ENCODE data around the gene CD200R1.
"Not testable (repeated sequence)": the region's sequence is repeated elsewhere in the genome, so short reads cannot be mapped to it uniquely, and the experiment has no call there.

CD200R1 gene

DNA sequence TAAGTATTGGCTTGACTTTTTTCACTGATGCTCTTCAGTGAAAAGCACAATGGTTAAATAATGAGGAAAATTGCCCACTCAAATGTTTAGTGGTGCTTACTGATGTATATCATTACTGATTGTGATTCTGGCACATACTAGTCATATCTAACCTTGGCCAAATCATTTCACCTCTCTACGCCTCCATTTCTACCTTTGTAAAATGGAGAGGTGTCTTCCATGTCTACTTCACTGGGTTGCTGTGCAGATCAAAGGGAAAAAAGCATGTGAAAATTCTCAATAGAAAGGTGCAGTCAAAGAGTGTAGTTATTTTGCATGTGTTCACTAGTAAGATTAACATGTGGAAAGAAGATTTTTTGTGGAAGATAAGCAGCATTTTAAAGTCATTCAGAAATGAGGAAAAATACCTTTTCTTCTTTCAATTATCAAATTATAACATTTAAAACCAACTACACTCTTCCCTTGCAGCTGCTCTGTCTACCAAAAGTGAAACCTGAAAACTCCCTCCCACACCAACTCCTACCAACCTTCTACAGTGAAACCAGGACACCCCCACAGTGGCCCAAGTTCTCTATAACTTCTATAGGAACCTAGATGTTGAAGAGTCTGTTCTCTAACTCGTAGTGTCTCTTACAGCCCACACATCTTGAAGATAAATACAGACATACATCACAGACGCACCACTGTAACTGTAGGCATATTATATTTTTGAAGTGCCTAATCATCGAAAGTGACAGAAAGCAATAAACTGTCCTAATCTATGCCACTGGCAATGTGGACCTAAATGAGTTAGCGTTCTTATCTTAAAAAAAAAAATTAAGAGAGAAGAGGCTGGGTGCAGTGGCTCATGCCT, 1.4 kb downstream of the CD200R1 start:
- no peak for DNase-seq

DNA sequence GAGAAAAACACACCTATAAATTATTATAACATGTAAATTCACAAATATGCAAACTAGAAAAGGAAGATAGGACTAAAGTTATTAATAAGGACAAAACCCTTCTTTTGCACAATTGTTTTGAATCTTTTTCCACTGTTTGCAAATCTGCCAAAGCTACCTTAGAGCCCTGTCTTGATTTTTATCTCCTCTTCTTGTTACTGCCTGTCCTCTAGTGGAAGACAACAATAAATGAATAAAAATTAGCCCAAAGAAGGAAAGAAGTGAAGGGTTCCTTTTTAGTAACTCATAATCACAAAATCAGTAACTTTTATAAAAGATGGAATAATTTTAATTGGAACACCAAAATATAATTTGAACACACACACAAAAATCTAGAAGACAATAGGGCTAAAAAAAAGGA, 2.7 kb downstream of the CD200R1 start:
- DNase-seq, result no peak

DNA sequence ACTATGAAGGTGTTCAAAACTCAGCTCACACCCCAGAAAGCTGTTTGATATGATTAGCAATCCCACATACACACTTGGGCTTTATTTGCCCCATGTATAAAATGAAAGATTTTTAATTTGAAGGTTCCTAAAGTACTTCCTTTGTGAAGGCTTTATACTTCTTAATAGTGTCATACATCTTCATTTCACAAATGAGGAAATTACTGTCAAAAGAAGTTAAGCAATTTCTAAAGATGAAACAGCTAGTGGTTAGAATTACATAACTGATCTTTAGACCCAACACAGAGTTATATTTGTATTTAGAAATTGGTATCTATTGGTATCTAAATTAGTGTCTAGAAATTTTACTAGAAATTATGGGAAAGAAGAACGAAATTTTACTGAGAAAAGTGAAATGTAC, 7.1 kb downstream of the CD200R1 start:
- DNase-seq, result no peak

GRCh38 chr3:112967425-112967824, 7.5 kb downstream of the CD200R1 start:
- no peak for DNase-seq

- peak; percentile 23 for DNase-seq
Measured at GRCh38 chr3:112966633-112967032, 8.3 kb downstream of the CD200R1 start.

GRCh38 chr3:112965656-112966055, 9.2 kb downstream of the CD200R1 start:
- DNase-seq, result no peak

- DNase-seq, result no peak
Measured at GRCh38 chr3:112963683-112964082, 11.2 kb downstream of the CD200R1 start.

GRCh38 chr3:112958811-112959560, 15.9 kb downstream of the CD200R1 start:
- DNase-seq, result no peak

GRCh38 chr3:112956351-112956750, 18.6 kb downstream of the CD200R1 start:
- no peak for DNase-seq

- DNase-seq, result no peak
Measured at GRCh38 chr3:112948346-112948838, 26.5 kb downstream of the CD200R1 start.

DNA sequence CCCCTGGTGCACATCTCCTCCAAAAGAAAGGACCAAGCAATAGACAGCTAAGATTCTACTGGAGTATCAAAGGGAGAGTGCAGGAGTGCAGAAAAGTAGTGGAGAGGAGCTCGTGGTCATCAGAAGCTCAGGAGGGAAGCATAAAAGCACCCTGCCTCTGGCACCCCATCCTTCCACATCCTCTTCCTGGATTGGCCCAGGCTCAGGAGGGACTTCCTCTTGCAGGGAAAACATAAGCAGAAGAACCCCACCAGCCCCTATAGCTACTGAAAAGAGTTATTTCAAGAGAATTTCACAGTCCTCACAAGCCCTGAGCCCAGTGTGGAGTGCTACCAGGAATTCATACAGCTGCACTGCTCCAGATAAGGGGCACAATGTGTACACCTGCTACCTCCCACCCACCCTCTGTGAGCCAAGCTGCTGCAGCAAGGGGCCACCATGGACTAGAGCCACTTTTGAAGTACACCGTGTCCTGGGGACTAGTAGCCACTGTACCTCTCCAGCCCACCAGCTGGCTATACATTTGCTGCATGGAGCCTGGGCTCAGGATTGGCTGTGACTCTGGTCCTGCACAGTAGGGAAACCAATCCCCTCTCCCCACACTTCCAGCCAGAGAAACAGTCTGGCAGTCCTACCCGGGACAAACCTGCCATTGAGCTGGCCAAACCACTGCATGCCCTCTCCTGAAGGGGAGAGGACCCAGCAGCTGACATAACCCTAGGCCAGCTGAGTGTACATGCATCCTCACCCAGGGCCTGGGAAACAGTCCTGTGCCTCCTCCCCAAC, 43.0 kb downstream of the CD200R1 start:
- DNase-seq, result no peak

- DNase-seq, result no peak
Measured at GRCh38 chr3:112930771-112931170, 44.1 kb downstream of the CD200R1 start.

GRCh38 chr3:112925969-112926368, 48.9 kb downstream of the CD200R1 start:
- no peak for DNase-seq

GRCh38 chr3:112925560-112925959, 49.3 kb downstream of the CD200R1 start:
- no peak for DNase-seq

DNA sequence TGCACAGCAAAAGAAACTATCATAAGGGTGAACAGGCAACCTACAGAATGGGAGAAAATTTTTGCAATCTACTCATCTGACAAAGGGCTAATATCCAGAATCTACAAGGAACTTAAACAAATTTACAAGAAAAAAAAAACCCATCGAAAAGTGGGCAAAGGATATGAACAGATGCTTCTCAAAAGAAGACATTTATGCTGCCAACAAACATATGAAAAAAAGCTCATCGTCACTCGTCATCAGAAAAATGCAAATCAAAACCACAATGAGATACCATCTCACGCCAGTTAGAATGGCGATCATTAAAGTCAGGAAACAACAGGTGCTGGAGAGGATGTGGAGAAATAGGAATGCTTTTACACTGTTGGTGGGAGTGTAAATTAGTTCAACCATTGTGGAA, 55.4 kb downstream of the CD200R1 start:
- not testable (repeated sequence) for DNase-seq

DNA sequence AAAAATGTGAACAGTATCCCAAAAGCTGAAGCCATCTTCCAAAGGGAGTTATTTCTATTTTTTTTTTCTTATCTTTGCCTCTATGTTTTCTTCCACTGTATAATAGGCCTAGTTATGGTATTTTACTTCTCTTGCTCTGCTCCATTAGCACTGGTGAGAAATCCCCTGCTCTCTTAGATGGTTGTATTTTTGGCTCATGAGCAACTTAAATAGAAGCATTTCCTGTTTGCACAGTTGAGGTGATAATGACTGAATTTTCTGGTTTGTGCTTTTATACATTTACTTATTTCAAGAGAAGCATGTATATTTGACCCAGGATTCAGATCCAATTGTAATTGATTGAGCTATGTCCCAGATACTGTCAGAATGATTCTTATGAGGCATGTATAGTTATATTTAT, 66.7 kb downstream of the CD200R1 start:
- DNase-seq, result no peak

DNA sequence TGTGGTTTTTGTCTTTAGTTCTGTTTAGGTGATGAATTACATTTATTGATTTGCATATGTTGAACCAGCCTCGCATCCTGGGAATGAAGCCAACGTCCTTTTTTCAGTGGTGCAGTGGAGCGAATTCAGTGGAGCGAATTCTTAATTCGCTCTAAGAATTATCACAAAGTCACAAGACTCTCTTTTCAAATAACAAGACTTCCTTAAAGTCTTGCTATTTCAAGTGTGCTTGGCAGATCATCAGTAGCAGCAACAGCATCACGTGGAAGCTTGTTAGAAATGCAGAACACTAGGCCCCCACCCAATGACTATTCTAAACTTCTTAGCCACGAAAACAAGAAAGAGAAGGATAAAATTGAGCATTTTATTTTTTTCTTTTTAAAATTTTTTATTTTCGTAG, 70.1 kb downstream of the CD200R1 start:
- DNase-seq, result no peak

GRCh38 chr3:112900113-112900512, 74.8 kb downstream of the CD200R1 start:
- DNase-seq, result no peak

- no peak for DNase-seq
Measured at GRCh38 chr3:112897791-112898190, 77.1 kb downstream of the CD200R1 start.

- no peak for DNase-seq
Measured at GRCh38 chr3:112894258-112894657, 80.6 kb downstream of the CD200R1 start.

DNA sequence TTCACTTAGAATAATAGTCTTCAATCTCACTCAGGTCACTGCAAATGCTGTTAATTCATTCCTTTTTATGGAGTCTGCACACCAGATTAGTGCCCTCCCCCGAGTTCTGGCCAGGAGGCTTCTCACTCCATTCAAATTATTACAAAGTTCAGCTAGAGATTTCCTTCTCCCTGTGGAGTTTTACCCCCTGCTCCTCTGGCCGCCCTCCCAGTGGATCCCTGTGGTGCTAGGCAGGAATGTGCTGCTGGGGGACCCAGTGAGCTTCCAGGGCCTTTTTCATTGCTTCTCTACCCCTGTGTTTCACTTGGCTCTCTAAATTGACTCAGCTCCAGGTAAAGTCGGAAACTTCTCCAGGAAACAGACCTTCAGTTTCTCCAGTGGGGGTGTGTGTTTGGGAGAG, 85.5 kb downstream of the CD200R1 start:
- no peak for DNase-seq

- no peak for DNase-seq
Measured at GRCh38 chr3:112888381-112889085, 86.4 kb downstream of the CD200R1 start.

Measured in GDM1 (cell line).